Astrocyte (in vitro differentiated cells and primary cell): Measurements from ENCODE around the gene DOCK10. TPM values are rescaled to one million over a fixed set of nuclear protein-coding genes. Genes with fewer than 3 reads are reported as not detected.

ENCODE experiments used
- DNase-seq: peaks from one replicate; pipeline ENCODE4 v3.0.0-alpha.2; 2010; ENCODE audit warnings: low read depth
- FAIRE-seq: peaks from 2 replicates; lab custom pipeline; 2011; peaks lifted over from hg19 to GRCh38; lab: Jason Lieb, UNC
- H2AFZ ChIP-seq: 2 replicates; pipeline ENCODE4 v1.6.0; 2012; ENCODE audit warnings: low read depth, low read length, inconsistent platforms
- H3K27ac ChIP-seq: 2 replicates; pipeline ENCODE4 v1.5.1; 2011; ENCODE audit warnings: low read depth, low read length, inconsistent platforms
- H3K27me3 ChIP-seq: 2 replicates; pipeline ENCODE4 v1.6.0; 2011; ENCODE audit warnings: low read length, inconsistent platforms; ENCODE audit not compliant: insufficient read depth
- H3K36me3 ChIP-seq: 2 replicates; pipeline ENCODE4 v1.5.1; 2011; ENCODE audit warnings: low read length, inconsistent platforms; ENCODE audit not compliant: insufficient read depth
- H3K4me1 ChIP-seq: 2 replicates; pipeline ENCODE4 v1.5.1; 2011; ENCODE audit warnings: low read length, inconsistent platforms; ENCODE audit not compliant: insufficient read depth
- H3K4me2 ChIP-seq: 2 replicates; pipeline ENCODE4 v1.6.0; 2012; ENCODE audit warnings: low read length, inconsistent platforms
- H3K4me3 ChIP-seq: 2 replicates; pipeline ENCODE4 v1.5.1; 2011; ENCODE audit warnings: low read depth, mild to moderate bottlenecking, low read length, inconsistent platforms; ENCODE audit not compliant: insufficient read depth
- H3K79me2 ChIP-seq: 2 replicates; pipeline ENCODE4 v1.6.0; 2012; ENCODE audit warnings: mild to moderate bottlenecking, low read length, inconsistent platforms; ENCODE audit not compliant: insufficient read depth
- H3K9ac ChIP-seq: 2 replicates; pipeline ENCODE4 v1.6.0; 2012; ENCODE audit warnings: mild to moderate bottlenecking, low read length, inconsistent platforms
- H3K9me3 ChIP-seq: 2 replicates; pipeline ENCODE4 v1.5.1; 2012; ENCODE audit warnings: low read depth, mild to moderate bottlenecking, low read length, inconsistent platforms; ENCODE audit not compliant: insufficient read depth
- H4K20me1 ChIP-seq: 2 replicates; pipeline ENCODE4 v1.6.0; 2012; ENCODE audit warnings: low read length, inconsistent platforms; ENCODE audit not compliant: insufficient read depth
- H3K27ac Mint-ChIP-seq: one replicate; pipeline ENCODE4 v1.8.0; 2021; ENCODE audit warnings: mild to moderate bottlenecking, mixed read lengths; ENCODE audit not compliant: unreplicated experiment
- H3K27me3 Mint-ChIP-seq: one replicate; pipeline ENCODE4 v1.8.0; 2021; ENCODE audit warnings: low read depth, mixed read lengths; ENCODE audit not compliant: unreplicated experiment
- H3K36me3 Mint-ChIP-seq: one replicate; pipeline ENCODE4 v1.8.0; 2021; ENCODE audit warnings: low read depth, mixed read lengths; ENCODE audit not compliant: unreplicated experiment
- H3K4me1 Mint-ChIP-seq: one replicate; pipeline ENCODE4 v1.8.0; 2021; ENCODE audit warnings: low read depth, mixed read lengths; ENCODE audit not compliant: unreplicated experiment
- H3K4me3 Mint-ChIP-seq: one replicate; pipeline ENCODE4 v1.8.0; 2021; ENCODE audit warnings: mild to moderate bottlenecking, moderate library complexity, mixed read lengths; ENCODE audit not compliant: unreplicated experiment
- H3K9me3 Mint-ChIP-seq: one replicate; pipeline ENCODE4 v1.8.0; 2021; ENCODE audit warnings: mild to moderate bottlenecking, mixed read lengths; ENCODE audit not compliant: unreplicated experiment
- CTCF ChIP-seq: IDR thresholded peaks from 2 replicates; pipeline ENCODE4 v1.5.1; 2011; ENCODE audit warnings: low read depth, mild to moderate bottlenecking, inconsistent platforms, low read length, moderate library complexity; ENCODE audit not compliant: insufficient read depth
- EZH2 ChIP-seq: IDR thresholded peaks from 2 replicates; pipeline ENCODE4 v1.6.1; 2012; ENCODE audit warnings: mild to moderate bottlenecking, low read length, inconsistent platforms; ENCODE audit not compliant: insufficient read depth
- total RNA-seq: library from RNA; stranded (reverse); gene quantifications from 2 replicates; pipeline ENCODE4 v1.2.1, GENCODE V29; 2021

The DOCK10 gene
- total RNA-seq, 1 donor from 2014 or later, result 7.7 TPM

- no peaks in the 10 kb centered on the region for H3K36me3 Mint-ChIP-seq
- no peak overlapping the region for H3K4me3 Mint-ChIP-seq
- TF ChIP-seq EZH2, result no peak
- no peak for TF ChIP-seq CTCF
Observed at GRCh38 chr2:225074366-225074765, 32.1 kb upstream of the DOCK10 start.

GRCh38 chr2:225073198-225073597 lies 30.9 kb upstream of the DOCK10 start:
- DNase-seq (no peak), FAIRE-seq (no peak)
- Histone ChIP-seq H3K4me2 (no peak overlapping the region), H3K27me3 (no peaks in the 10 kb centered on the region), H2AFZ (no peak overlapping the region), H4K20me1 (no peaks in the 10 kb centered on the region), H3K9ac (no peak overlapping the region), H3K36me3 (no peaks in the 10 kb centered on the region), H3K9me3 (no peaks in the 10 kb centered on the region), H3K4me1 (no peaks in the 10 kb centered on the region), H3K4me3 (no peak overlapping the region), H3K79me2 (no peaks in the 10 kb centered on the region), H3K27ac (no peak overlapping the region)
- H3K9me3 Mint-ChIP-seq, result no peaks in the 10 kb centered on the region
- H3K4me3 Mint-ChIP-seq, result no peak overlapping the region
- TF ChIP-seq CTCF (no peak), EZH2 (no peak)
- H3K36me3 Mint-ChIP-seq, result no peaks in the 10 kb centered on the region
- no peaks in the 10 kb centered on the region for H3K4me1 Mint-ChIP-seq
- H3K27ac Mint-ChIP-seq, result no peak overlapping the region
- H3K27me3 Mint-ChIP-seq, result no peaks in the 10 kb centered on the region

More at GRCh38 chr2:225074366-225074765, 32.1 kb upstream of the DOCK10 start:
- Histone ChIP-seq H3K4me2 (no peak overlapping the region), H3K4me1 (no peaks in the 10 kb centered on the region), H2AFZ (no peak overlapping the region), H3K9me3 (no peaks in the 10 kb centered on the region), H3K79me2 (no peaks in the 10 kb centered on the region), H3K27me3 (no peaks in the 10 kb centered on the region), H3K9ac (no peak overlapping the region), H4K20me1 (no peaks in the 10 kb centered on the region), H3K27ac (no peak overlapping the region), H3K4me3 (no peak overlapping the region), H3K36me3 (no peaks in the 10 kb centered on the region)
- no peak overlapping the region for H3K27ac Mint-ChIP-seq
- no peaks in the 10 kb centered on the region for H3K9me3 Mint-ChIP-seq
- H3K4me1 Mint-ChIP-seq, result no peaks in the 10 kb centered on the region
- H3K27me3 Mint-ChIP-seq, result peaks cover 1% of the 10 kb centered on the region
- DNase-seq (no peak), FAIRE-seq (no peak)

GRCh38 chr2:225072444-225072843 lies 30.2 kb upstream of the DOCK10 start:
- no peaks in the 10 kb centered on the region for H3K27me3 Mint-ChIP-seq
- FAIRE-seq, result no peak
- Histone ChIP-seq H3K36me3 (no peaks in the 10 kb centered on the region), H3K79me2 (no peaks in the 10 kb centered on the region), H3K4me3 (no peak overlapping the region), H3K27ac (no peak overlapping the region), H4K20me1 (no peaks in the 10 kb centered on the region), H3K4me1 (no peaks in the 10 kb centered on the region), H3K27me3 (no peaks in the 10 kb centered on the region), H3K4me2 (no peak overlapping the region), H3K9me3 (no peaks in the 10 kb centered on the region), H2AFZ (no peak overlapping the region), H3K9ac (no peak overlapping the region)
- no peak overlapping the region for H3K27ac Mint-ChIP-seq
- TF ChIP-seq CTCF (no peak), EZH2 (no peak)
- H3K4me3 Mint-ChIP-seq, result no peak overlapping the region
- H3K4me1 Mint-ChIP-seq, result no peaks in the 10 kb centered on the region
- no peaks in the 10 kb centered on the region for H3K9me3 Mint-ChIP-seq
- no peak for DNase-seq
- H3K36me3 Mint-ChIP-seq, result no peaks in the 10 kb centered on the region
